Fibroblast of pulmonary artery (primary cell): ENCODE results near the gene SYT2.

ENCODE experiments used
- DNase-seq: peaks from one replicate; pipeline ENCODE4 v3.0.0-alpha.2; 2010; ENCODE audit warnings: low read depth
- H3K4me3 ChIP-seq: replicated peaks from 2 replicates; pipeline ENCODE4 v1.5.1; 2011; ENCODE audit warnings: low read depth, mild to moderate bottlenecking, control low read depth, low read length, moderate library complexity
- TF ChIP-seq, protein P1 (sequence below): IDR thresholded peaks from 2 replicates; pipeline ENCODE4 v1.5.1; 2011; ENCODE audit warnings: mild to moderate bottlenecking, control low read depth, low read length, inconsistent platforms; ENCODE audit errors: missing control alignments

The SYT2 gene

DNA sequence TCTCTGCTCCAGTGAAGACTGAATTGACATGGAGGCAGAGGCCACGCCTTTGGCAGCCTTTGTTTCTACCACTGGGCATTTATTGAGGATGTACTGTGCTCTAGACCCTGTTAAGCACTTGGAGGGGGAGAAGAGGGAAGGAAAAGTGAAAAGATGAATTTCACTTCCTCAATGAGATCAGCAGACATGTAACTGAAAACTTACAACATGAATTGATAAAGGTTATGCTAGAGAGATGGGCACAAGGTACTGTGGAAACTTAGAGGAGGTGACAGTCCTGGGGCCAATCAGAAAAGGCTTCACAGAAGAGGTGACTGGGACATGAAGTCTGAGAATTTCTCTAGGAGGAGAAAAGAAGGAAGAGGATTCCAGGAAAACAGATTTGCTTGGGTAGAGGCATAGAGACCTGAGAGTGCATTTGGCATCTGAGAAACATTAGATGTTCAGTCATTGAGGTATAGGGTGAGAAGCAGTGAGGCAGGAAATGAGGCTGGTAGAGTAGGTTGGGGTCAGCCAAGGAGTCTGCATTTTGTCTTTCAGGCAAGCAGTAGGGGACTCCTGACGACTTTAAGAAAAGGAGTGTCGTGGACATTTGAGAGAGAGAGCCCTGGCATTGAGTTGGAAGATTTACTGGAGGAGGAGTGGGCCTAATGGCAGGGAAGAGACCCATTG is 113.0 kb downstream of the SYT2 start:
- H3K4me3 ChIP-seq: no peak overlapping the region
- no peak for DNase-seq
- TF ChIP-seq, protein P1, sequence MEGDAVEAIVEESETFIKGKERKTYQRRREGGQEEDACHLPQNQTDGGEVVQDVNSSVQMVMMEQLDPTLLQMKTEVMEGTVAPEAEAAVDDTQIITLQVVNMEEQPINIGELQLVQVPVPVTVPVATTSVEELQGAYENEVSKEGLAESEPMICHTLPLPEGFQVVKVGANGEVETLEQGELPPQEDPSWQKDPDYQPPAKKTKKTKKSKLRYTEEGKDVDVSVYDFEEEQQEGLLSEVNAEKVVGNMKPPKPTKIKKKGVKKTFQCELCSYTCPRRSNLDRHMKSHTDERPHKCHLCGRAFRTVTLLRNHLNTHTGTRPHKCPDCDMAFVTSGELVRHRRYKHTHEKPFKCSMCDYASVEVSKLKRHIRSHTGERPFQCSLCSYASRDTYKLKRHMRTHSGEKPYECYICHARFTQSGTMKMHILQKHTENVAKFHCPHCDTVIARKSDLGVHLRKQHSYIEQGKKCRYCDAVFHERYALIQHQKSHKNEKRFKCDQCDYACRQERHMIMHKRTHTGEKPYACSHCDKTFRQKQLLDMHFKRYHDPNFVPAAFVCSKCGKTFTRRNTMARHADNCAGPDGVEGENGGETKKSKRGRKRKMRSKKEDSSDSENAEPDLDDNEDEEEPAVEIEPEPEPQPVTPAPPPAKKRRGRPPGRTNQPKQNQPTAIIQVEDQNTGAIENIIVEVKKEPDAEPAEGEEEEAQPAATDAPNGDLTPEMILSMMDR: no peak

DNA sequence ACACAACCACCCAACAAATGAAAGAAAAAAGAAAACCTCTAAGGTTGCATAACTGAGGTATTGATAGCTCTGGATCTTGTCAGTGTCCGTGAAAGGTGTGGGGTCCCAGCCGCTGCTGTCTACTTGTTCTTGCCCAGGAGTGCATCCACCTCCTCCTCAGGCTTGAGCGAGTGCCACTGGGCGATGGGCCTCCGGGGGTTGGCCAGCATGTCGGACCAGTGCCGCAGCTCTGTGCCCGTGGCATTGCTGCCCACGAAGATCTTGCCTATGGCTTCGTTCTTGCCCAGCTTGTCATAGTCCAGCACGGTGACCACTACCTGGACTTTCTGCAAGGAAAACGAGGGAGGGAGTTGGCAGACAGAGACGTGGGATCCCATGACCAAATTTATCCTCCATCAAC is 113.6 kb downstream of the SYT2 start:
- no peak for DNase-seq
- TF ChIP-seq, protein P1: no peak
- H3K4me3 ChIP-seq: no peak overlapping the region

DNA sequence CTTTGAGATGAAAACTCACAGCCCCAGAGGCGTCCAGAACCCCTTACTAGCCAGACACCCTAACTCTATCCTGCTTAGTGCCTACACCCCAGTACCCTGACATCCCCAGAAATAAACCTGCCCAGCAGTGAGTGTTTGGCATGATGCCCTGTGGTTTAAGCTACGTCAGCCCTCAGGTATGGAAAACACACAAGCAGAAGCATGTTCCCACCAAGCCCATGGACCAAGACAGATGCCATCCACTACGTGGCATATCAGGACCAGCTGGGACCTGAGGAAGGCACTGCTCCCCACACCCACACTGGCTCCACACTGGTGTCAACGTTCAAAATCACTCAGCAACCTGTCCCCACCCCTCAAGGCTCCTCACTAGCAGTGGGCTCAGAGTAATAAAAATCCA is 116.4 kb downstream of the SYT2 start:
- no peak overlapping the region for H3K4me3 ChIP-seq
- DNase-seq: no peak
- TF ChIP-seq, protein P1: no peak

DNA sequence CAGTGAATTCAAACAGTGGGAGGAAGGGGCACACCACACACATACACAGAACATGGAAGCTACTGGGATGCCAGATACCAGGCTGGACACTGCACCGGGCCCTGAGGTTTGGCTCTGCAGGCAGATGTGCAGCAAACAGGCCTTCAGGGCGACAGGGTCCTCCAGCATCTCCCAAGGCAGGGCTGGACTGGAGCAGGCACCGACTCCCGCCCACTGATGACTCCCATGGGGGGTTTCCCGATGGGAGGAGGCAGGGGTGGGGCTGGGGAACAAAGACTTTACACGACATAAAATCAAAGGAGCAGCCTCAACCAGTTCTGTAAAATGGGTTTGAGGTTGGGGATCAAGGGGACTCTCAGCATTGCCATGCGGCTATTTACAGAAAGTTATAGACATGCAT is 118.1 kb downstream of the SYT2 start:
- no peak for DNase-seq

DNA sequence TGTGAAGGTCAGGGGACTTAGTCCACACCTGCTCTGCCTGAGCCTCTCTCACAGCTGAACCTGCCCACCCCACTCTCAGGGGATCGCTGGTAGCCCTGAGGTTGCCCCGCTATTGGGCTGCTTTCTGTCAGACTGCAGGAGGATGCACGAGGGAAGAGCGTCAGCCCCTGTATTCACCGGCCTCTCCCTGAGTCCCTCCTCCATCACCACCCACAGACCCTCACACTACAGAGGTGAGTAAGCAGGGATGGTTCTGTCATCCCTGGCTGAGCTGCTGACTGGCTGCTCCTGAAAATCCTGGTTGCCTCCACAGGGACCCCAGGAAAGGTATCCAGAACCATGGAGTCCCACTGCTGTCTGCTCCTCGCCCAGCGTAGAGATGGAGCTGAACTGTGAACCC is 118.7 kb downstream of the SYT2 start:
- TF ChIP-seq, protein P1: no peak
- H3K4me3 ChIP-seq: no peak overlapping the region
- no peak for DNase-seq

More for the DNA sequence above, 118.1 kb downstream of the SYT2 start:
- TF ChIP-seq, protein P1: no peak
- H3K4me3 ChIP-seq: no peak overlapping the region

DNA sequence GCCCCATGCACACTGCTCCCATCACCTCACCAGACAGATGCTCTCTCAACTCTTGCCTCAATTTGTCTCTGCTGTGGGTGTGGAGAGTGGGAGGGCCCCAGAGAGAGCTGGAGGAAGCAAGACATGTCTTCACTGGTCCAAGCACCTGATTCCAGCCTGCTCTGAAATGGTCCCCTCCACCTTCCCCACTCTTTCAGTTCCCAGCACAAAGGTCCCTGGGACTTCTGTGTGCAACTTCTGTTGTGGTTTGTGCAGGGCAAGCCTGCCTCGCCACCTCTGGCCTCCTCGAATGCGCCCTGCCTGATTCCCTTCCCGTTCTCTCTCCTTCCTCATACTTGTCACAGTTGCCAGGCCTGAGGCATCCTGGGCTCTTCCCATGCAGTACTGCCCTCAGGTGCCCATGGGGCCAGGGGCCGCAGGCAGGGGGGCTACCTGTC is 119.3 kb downstream of the SYT2 start:
- no peak overlapping the region for H3K4me3 ChIP-seq
- no peak for DNase-seq
- TF ChIP-seq, protein P1: no peak

DNA sequence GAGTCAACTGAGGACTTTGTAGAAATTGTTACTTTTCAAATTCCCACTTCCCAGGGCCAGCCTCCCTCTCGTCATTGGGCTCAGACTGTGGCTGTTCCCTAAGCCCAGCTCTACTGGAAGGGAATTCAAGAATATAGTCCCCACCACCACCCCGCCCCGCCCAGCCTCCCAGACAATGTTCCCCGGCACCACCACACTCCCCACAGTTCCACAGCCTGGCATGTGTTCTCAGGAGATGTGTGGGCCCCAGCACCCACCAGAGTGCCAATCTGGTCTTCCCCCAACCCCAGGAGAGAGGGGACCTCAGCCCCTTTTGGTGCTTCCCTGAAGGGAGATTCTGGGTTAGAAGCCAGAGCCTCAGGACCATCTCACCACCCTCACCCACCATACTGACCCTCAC is 120.1 kb downstream of the SYT2 start:
- DNase-seq: no peak
- H3K4me3 ChIP-seq: no peak overlapping the region
- TF ChIP-seq, protein P1: no peak
